ENCODE data around the gene PACS2. TPM values are rescaled to one million over a fixed set of nuclear protein-coding genes. Genes with fewer than 3 reads are reported as not detected.

PACS2 gene
- polyA plus RNA-seq, 3 donors: 3.1 to 87.0 (median 3.7) TPM

- Mint-ChIP-seq H3K27me3 (ENCODE audit: low read depth in 3 of 3) (peaks cover 0 to 2% (median 0%) of the 10 kb centered on the region in 3 donors), H3K27ac (peak overlapping the region in 1 of 7 donors; percentile 10), H3K36me3 (peaks cover 25 to 48% of the 10 kb centered on the region in 2 donors), H3K4me1 (peaks cover 11% of the 10 kb centered on the region), H3K4me3 (no peak overlapping the region), H3K9me3 (peaks cover 0 to 7% (median 4%) of the 10 kb centered on the region in 7 donors)
- peaks cover 0 to 7% of the 10 kb centered on the region in 2 donors for H3K9me3 ChIP-seq (replicated peaks in 1 of 2; ENCODE audit: control insufficient read depth in 1 of 2, insufficient read depth in 1 of 2, low read length in 2 of 2)
- H3K79me2 ChIP-seq (ENCODE audit: insufficient read depth, low read length): no peaks in the 10 kb centered on the region
- H3K4me1 ChIP-seq (ENCODE audit: control insufficient read depth in 1 of 2, insufficient read depth in 2 of 2, low read length in 2 of 2): peaks cover 13 to 21% of the 10 kb centered on the region in 2 donors
- intact Hi-C loops (cut with micrococcal nuclease): no loop called here
- no peak for TF ChIP-seq CTCF (IDR thresholded peaks at IDR 0.05)
- no peak overlapping the region for H3K4me3 ChIP-seq (replicated peaks in 1 of 3; ENCODE audit: low read depth in 2 of 3, low read length in 3 of 3)
- H3K27ac ChIP-seq (ENCODE audit: low read depth in 1 of 2, low read length in 2 of 2): no peak overlapping the region
- DNase-seq: no peak
- peaks cover 16 to 19% of the 10 kb centered on the region in 2 donors for H3K36me3 ChIP-seq (replicated peaks in 1 of 2; ENCODE audit: control insufficient read depth in 1 of 2, insufficient read depth in 2 of 2, low read length in 2 of 2)
- 96% methylated on average over 13 of the region's 17 CpGs for WGBS (ENCODE audit: insufficient coverage)
- H3K4me2 ChIP-seq (replicated peaks; ENCODE audit: extremely low read depth, low read length, poor library complexity, severe bottlenecking): no peak overlapping the region
- no peaks in the 10 kb centered on the region for H3K27me3 ChIP-seq (ENCODE audit: control insufficient read depth in 2 of 2, insufficient read depth in 2 of 2, low read length in 2 of 2)
- H2AFZ ChIP-seq (ENCODE audit: insufficient read depth, low read depth, low read length, poor library complexity, severe bottlenecking): no peak overlapping the region
- H4K20me1 ChIP-seq (ENCODE audit: insufficient read depth, low read length): no peaks in the 10 kb centered on the region
- H3K9ac ChIP-seq (ENCODE audit: insufficient read depth, low read length, poor library complexity, severe bottlenecking): no peak overlapping the region
Measured at GRCh38 chr14:105378873-105379685, 64.5 kb downstream of the PACS2 start.

- no peaks in the 10 kb centered on the region for H3K79me2 ChIP-seq (ENCODE audit: insufficient read depth, low read length)
- Mint-ChIP-seq H3K4me1 (peaks cover 11% of the 10 kb centered on the region), H3K27ac (peak overlapping the region in 1 of 7 donors; percentile 35), H3K36me3 (peaks cover 26 to 51% of the 10 kb centered on the region in 2 donors), H3K4me3 (no peak overlapping the region), H3K27me3 (ENCODE audit: low read depth in 3 of 3) (peaks cover 0 to 2% (median 0%) of the 10 kb centered on the region in 3 donors), H3K9me3 (peaks cover 0 to 7% (median 4%) of the 10 kb centered on the region in 7 donors)
- no peak for TF ChIP-seq CTCF (IDR thresholded peaks at IDR 0.05)
- 97% methylated on average over 10 of the region's 14 CpGs for WGBS (ENCODE audit: insufficient coverage)
- H3K27ac ChIP-seq (ENCODE audit: low read depth in 1 of 2, low read length in 2 of 2): no peak overlapping the region
- peaks cover 23% of the 10 kb centered on the region in 2 donors for H3K36me3 ChIP-seq (replicated peaks in 1 of 2; ENCODE audit: control insufficient read depth in 1 of 2, insufficient read depth in 2 of 2, low read length in 2 of 2)
- peaks cover 0 to 7% of the 10 kb centered on the region in 2 donors for H3K9me3 ChIP-seq (replicated peaks in 1 of 2; ENCODE audit: control insufficient read depth in 1 of 2, insufficient read depth in 1 of 2, low read length in 2 of 2)
- H3K4me2 ChIP-seq (replicated peaks; ENCODE audit: extremely low read depth, low read length, poor library complexity, severe bottlenecking): no peak overlapping the region
- peaks cover 13 to 20% of the 10 kb centered on the region in 2 donors for H3K4me1 ChIP-seq (ENCODE audit: control insufficient read depth in 1 of 2, insufficient read depth in 2 of 2, low read length in 2 of 2)
- H4K20me1 ChIP-seq (ENCODE audit: insufficient read depth, low read length): no peaks in the 10 kb centered on the region
- DNase-seq: no peak
- H3K9ac ChIP-seq (ENCODE audit: insufficient read depth, low read length, poor library complexity, severe bottlenecking): no peak overlapping the region
- H3K27me3 ChIP-seq (ENCODE audit: control insufficient read depth in 2 of 2, insufficient read depth in 2 of 2, low read length in 2 of 2): no peaks in the 10 kb centered on the region
- no peak overlapping the region for H3K4me3 ChIP-seq (replicated peaks in 1 of 3; ENCODE audit: low read depth in 2 of 3, low read length in 3 of 3)
- H2AFZ ChIP-seq (ENCODE audit: insufficient read depth, low read depth, low read length, poor library complexity, severe bottlenecking): no peak overlapping the region
- intact Hi-C loops (cut with micrococcal nuclease): no loop called here
Measured at GRCh38 chr14:105379946-105380345, 65.4 kb downstream of the PACS2 start.
